Measurements from ENCODE around the gene PIERCE2. TPM values are rescaled to one million over a fixed set of nuclear protein-coding genes. Genes with fewer than 3 reads are reported as not detected.
"Not testable (repeated sequence)": the region's sequence is repeated elsewhere in the genome, so short reads cannot be mapped to it uniquely, and the experiment has no call there.

The PIERCE2 gene
- 3.5 and 6.5 TPM in 2 replicates for total RNA-seq (2014; rRNA removed; shearing (Covaris generic))

GRCh38 chr15:55408012-55408928, at the start of gene PIERCE2, which contains the start of gene CCPG1:
Gene PIERCE2 (plus strand): TSS chr15:55408495. CDS start chr15:55408769, 274 bp downstream.
Gene CCPG1 (minus strand): TSS chr15:55408359. CDS start chr15:55389424, 18,935 bp downstream.
- peak; percentile 95 for DNase-seq (ENCODE audit: low read depth)

GRCh38 chr15:55360256-55360655, 48.0 kb upstream of the PIERCE2 start:
- no peak for DNase-seq (ENCODE audit: low read depth)

- no peak for DNase-seq (ENCODE audit: low read depth)
These were observed 47.2 kb upstream of the PIERCE2 start for GRCh38 chr15:55361048-55361447.

- no peak for DNase-seq (ENCODE audit: low read depth)
These were observed 45.7 kb upstream of the PIERCE2 start for GRCh38 chr15:55362641-55363040.

GRCh38 chr15:55366981-55367380, 41.3 kb upstream of the PIERCE2 start:
- DNase-seq (ENCODE audit: low read depth) = no peak

- no peak for DNase-seq (ENCODE audit: low read depth)
These were observed 35.4 kb upstream of the PIERCE2 start for GRCh38 chr15:55372701-55373440.

- DNase-seq (ENCODE audit: low read depth) = no peak
These were observed 29.2 kb upstream of the PIERCE2 start for GRCh38 chr15:55379095-55379494.

- DNase-seq (ENCODE audit: low read depth) = no peak
These were observed 26.7 kb upstream of the PIERCE2 start for GRCh38 chr15:55381595-55381994.

GRCh38 chr15:55383687-55384086, 24.6 kb upstream of the PIERCE2 start:
- no peak for DNase-seq (ENCODE audit: low read depth)

GRCh38 chr15:55387027-55387426, 21.3 kb upstream of the PIERCE2 start:
- DNase-seq (ENCODE audit: low read depth) = no peak

- DNase-seq (ENCODE audit: low read depth) = peak; percentile 58
These were observed 19.1 kb upstream of the PIERCE2 start for GRCh38 chr15:55389264-55389607.

- DNase-seq (ENCODE audit: low read depth) = no peak
These were observed 13.6 kb upstream of the PIERCE2 start for GRCh38 chr15:55394694-55395093.

- no peak for DNase-seq (ENCODE audit: low read depth)
These were observed 10.1 kb upstream of the PIERCE2 start for GRCh38 chr15:55398243-55398642.

GRCh38 chr15:55400050-55400449, 8.2 kb upstream of the PIERCE2 start:
- not testable (repeated sequence) for DNase-seq (ENCODE audit: low read depth)

- no peak for DNase-seq (ENCODE audit: low read depth)
These were observed 6.5 kb upstream of the PIERCE2 start for GRCh38 chr15:55401786-55402246.

- DNase-seq (ENCODE audit: low read depth) = no peak
These were observed 5.6 kb upstream of the PIERCE2 start for GRCh38 chr15:55402707-55403106.

- DNase-seq (ENCODE audit: low read depth) = peak; percentile 32
These were observed 4.8 kb upstream of the PIERCE2 start for GRCh38 chr15:55403531-55403930.

- DNase-seq (ENCODE audit: low read depth) = no peak
These were observed 740 bp upstream of the PIERCE2 start for GRCh38 chr15:55407498-55408011.

GRCh38 chr15:55408976-55409375, 681 bp downstream of the PIERCE2 start:
- DNase-seq (ENCODE audit: low read depth) = not testable (repeated sequence)

GRCh38 chr15:55417678-55418077, 9.4 kb downstream of the PIERCE2 start:
- not testable (repeated sequence) for DNase-seq (ENCODE audit: low read depth)

- DNase-seq (ENCODE audit: low read depth) = no peak
These were observed 12.0 kb downstream of the PIERCE2 start for GRCh38 chr15:55420171-55420866.

- DNase-seq (ENCODE audit: low read depth) = no peak
These were observed 13.8 kb downstream of the PIERCE2 start for GRCh38 chr15:55422089-55422488.
